Measurements from ENCODE around the gene TEKTIP1.

The TEKTIP1 gene

GRCh38 chr19:3538258-3538929 lies 580 bp upstream of the TEKTIP1 start:
- DNase-seq = no peak

GRCh38 chr19:3539756-3540118 lies 763 bp downstream of the TEKTIP1 start:
- DNase-seq = no peak

- DNase-seq = no peak
Measured at GRCh38 chr19:3543150-3544057, 4.4 kb downstream of the TEKTIP1 start.

- DNase-seq = no peak
Measured at GRCh38 chr19:3544058-3544376, 5.0 kb downstream of the TEKTIP1 start.

GRCh38 chr19:3544742-3545668 lies 6.0 kb downstream of the TEKTIP1 start:
- peak; percentile 65 to 76 for DNase-seq

GRCh38 chr19:3545669-3546034 lies 6.7 kb downstream of the TEKTIP1 start:
- no peak for DNase-seq

- no peak for DNase-seq
Measured at GRCh38 chr19:3546119-3546518, 7.1 kb downstream of the TEKTIP1 start.

- no peak for DNase-seq
Measured at GRCh38 chr19:3547301-3547731, 8.3 kb downstream of the TEKTIP1 start.

GRCh38 chr19:3547767-3548282 lies 8.9 kb downstream of the TEKTIP1 start:
- DNase-seq = no peak

GRCh38 chr19:3548606-3549005 lies 9.6 kb downstream of the TEKTIP1 start:
- DNase-seq = peak; percentile 93 to 97

- no peak for DNase-seq
Measured at GRCh38 chr19:3549816-3550215, 10.8 kb downstream of the TEKTIP1 start.

GRCh38 chr19:3550947-3551791 lies 12.2 kb downstream of the TEKTIP1 start:
- no peak for DNase-seq

- DNase-seq = no peak
Measured at GRCh38 chr19:3551792-3552095, 12.8 kb downstream of the TEKTIP1 start.

GRCh38 chr19:3554254-3555083 lies 15.5 kb downstream of the TEKTIP1 start:
- peak; percentile 35 to 62 for DNase-seq

- DNase-seq = no peak
Measured at GRCh38 chr19:3555653-3556422, 16.9 kb downstream of the TEKTIP1 start.

- no peak for DNase-seq
Measured at GRCh38 chr19:3556423-3556977, 17.5 kb downstream of the TEKTIP1 start.

GRCh38 chr19:3556978-3557460 lies 18.0 kb downstream of the TEKTIP1 start:
- DNase-seq = no peak

GRCh38 chr19:3557461-3558248 lies 18.7 kb downstream of the TEKTIP1 start, which contains the start of gene MFSD12:
Gene MFSD12, minus strand, starts transcription at chr19:3557586. Its CDS starts 183 bp downstream, at chr19:3557403.
- peak; percentile 97 to 98 for DNase-seq
